HG03558 (cell line): ENCODE measurements around the gene RIMBP2.

ENCODE experiments used
- ATAC-seq: cut with Tn5 transposase; IDR thresholded peaks from one replicate; pipeline ENCODE4 v1.9.1; 2021; ENCODE audit warnings: moderate number of reproducible peaks; ENCODE audit not compliant: unreplicated experiment; ENCODE audit errors: extremely low read depth

Gene RIMBP2

GRCh38 chr12:130438711-130439110, 277.4 kb downstream of the RIMBP2 start:
- ATAC-seq: no peak

- ATAC-seq: no peak
Observed at GRCh38 chr12:130438243-130438620, 277.9 kb downstream of the RIMBP2 start.

GRCh38 chr12:130437555-130438242, 278.4 kb downstream of the RIMBP2 start:
- no peak for ATAC-seq

GRCh38 chr12:130436741-130437501, 279.2 kb downstream of the RIMBP2 start:
- ATAC-seq: no peak

GRCh38 chr12:130435826-130436225, 280.3 kb downstream of the RIMBP2 start:
- no peak for ATAC-seq

- no peak for ATAC-seq
Observed at GRCh38 chr12:130435331-130435730, 280.8 kb downstream of the RIMBP2 start.

- ATAC-seq: no peak
Observed at GRCh38 chr12:130434560-130434959, 281.5 kb downstream of the RIMBP2 start.

- ATAC-seq: no peak
Observed at GRCh38 chr12:130433834-130434233, 282.3 kb downstream of the RIMBP2 start.

GRCh38 chr12:130433411-130433810, 282.7 kb downstream of the RIMBP2 start:
- no peak for ATAC-seq

GRCh38 chr12:130431176-130431575, 284.9 kb downstream of the RIMBP2 start:
- ATAC-seq: no peak

GRCh38 chr12:130429656-130430505, 286.2 kb downstream of the RIMBP2 start:
- no peak for ATAC-seq

GRCh38 chr12:130428116-130428515, 288.0 kb downstream of the RIMBP2 start:
- no peak for ATAC-seq

GRCh38 chr12:130427381-130427887, 288.7 kb downstream of the RIMBP2 start:
- ATAC-seq: no peak

- ATAC-seq: no peak
Observed at GRCh38 chr12:130425698-130426245, 290.3 kb downstream of the RIMBP2 start.

- no peak for ATAC-seq
Observed at GRCh38 chr12:130424858-130425697, 291.0 kb downstream of the RIMBP2 start.

GRCh38 chr12:130423991-130424857, 291.9 kb downstream of the RIMBP2 start:
- ATAC-seq: no peak

GRCh38 chr12:130423136-130423535, 293.0 kb downstream of the RIMBP2 start:
- ATAC-seq: no peak

- ATAC-seq: no peak
Observed at GRCh38 chr12:130422676-130423075, 293.4 kb downstream of the RIMBP2 start.

- ATAC-seq: no peak
Observed at GRCh38 chr12:130421896-130422295, 294.2 kb downstream of the RIMBP2 start.
